Measurements from ENCODE around the gene DAPK2. TPM values are rescaled to one million over a fixed set of nuclear protein-coding genes. Genes with fewer than 3 reads are reported as not detected.

The DAPK2 gene
- total RNA-seq, 1 experiment from 2014 or later: 2.3 TPM

GRCh38 chr15:64092075-64092820 lies 46.0 kb upstream of the DAPK2 start (continued):
- TF ChIP-seq ZNF532 (CRISPR knock-in tag; IDR thresholded peaks at IDR 0.05; ENCODE audit: borderline replicate concordance): no peak

- Mint-ChIP-seq H3K4me1 (peaks cover 23% of the 10 kb centered on the region), H3K9me3 (peaks cover 4% of the 10 kb centered on the region), H3K27ac (peak overlapping the region; percentile 33; the same call in 1 of the 2 replicates), H3K36me3 (peaks cover 34% of the 10 kb centered on the region), H3K27me3 (ENCODE audit: low read depth) (no peaks in the 10 kb centered on the region), H3K4me3 (no peak overlapping the region)
- ChIA-PET POLR2A (no interaction called here), CTCF (no interaction called here)
- ATAC-seq (no peak), DNase-seq (ENCODE audit: low spot score) (no peak)
- TF ChIP-seq ZNF512 (CRISPR knock-in tag; IDR thresholded peaks at IDR 0.05; ENCODE audit: borderline replicate concordance) (no peak), SMAD4 (CRISPR knock-in tag; IDR thresholded peaks at IDR 0.05) (no peak), NR1H2 (CRISPR knock-in tag; IDR thresholded peaks at IDR 0.05) (no peak), MAX (CRISPR knock-in tag; IDR thresholded peaks at IDR 0.05) (no peak), ZNF416 (CRISPR knock-in tag; IDR thresholded peaks at IDR 0.05) (no peak), NFATC4 (CRISPR knock-in tag; IDR thresholded peaks at IDR 0.05) (no peak), JAZF1 (CRISPR knock-in tag; IDR thresholded peaks at IDR 0.05) (no peak), ESRRA (CRISPR knock-in tag; IDR thresholded peaks at IDR 0.05; ENCODE audit: borderline replicate concordance) (no peak), CREB1 (CRISPR knock-in tag; IDR thresholded peaks at IDR 0.05) (no peak), GTF2I (CRISPR knock-in tag; conservative IDR thresholded peaks at IDR 0.05) (no peak), AR (CRISPR knock-in tag; IDR thresholded peaks at IDR 0.05) (no peak), TEAD4 (CRISPR knock-in tag; IDR thresholded peaks at IDR 0.05) (no peak), ZNF121 (CRISPR knock-in tag; IDR thresholded peaks at IDR 0.05) (no peak)
These were observed 44.2 kb upstream of the DAPK2 start for GRCh38 chr15:64090527-64090926.

All from WTC11 (cell line).